ENCODE results near the gene CAMSAP1. TPM values are rescaled to one million over a fixed set of nuclear protein-coding genes. Genes with fewer than 3 reads are reported as not detected.

Gene CAMSAP1
- total and polyA plus RNA-seq, 9 of the 15 experiments (the other 6 are each of a cell fraction or from before 2014, with no cell fraction given), result 1.5 to 28.8 (median 14.3) TPM

DNA sequence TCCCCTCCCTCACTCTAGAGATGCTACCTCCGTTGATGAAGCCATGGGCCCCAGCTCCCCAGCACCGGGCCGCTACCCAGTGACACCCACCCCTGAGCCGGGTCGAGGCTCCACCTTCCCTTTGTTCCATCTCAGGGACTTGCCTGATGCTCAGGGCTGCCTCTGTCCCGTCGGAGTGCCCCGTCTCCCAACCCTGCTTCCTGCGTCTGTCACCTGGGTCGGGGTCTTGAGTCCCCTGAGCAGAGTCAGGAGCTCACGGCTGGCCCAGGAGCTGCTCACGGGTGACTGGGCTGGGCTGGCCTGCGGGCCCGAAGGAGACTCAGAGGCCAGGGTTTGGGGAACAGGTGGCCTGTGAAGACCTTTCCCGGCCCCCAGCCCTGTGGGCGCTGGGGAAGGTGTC is 120.0 kb downstream of the CAMSAP1 start (continued):
- TF ChIP-seq EP300 (IDR thresholded peaks at IDR 0.05; ENCODE audit: low read length) (no peak), SNRNP70 (optimal IDR thresholded peaks at IDR 0.05; ENCODE audit: low read depth, low read length) (no peak)
- TF ChIP-seq, protein P1, sequence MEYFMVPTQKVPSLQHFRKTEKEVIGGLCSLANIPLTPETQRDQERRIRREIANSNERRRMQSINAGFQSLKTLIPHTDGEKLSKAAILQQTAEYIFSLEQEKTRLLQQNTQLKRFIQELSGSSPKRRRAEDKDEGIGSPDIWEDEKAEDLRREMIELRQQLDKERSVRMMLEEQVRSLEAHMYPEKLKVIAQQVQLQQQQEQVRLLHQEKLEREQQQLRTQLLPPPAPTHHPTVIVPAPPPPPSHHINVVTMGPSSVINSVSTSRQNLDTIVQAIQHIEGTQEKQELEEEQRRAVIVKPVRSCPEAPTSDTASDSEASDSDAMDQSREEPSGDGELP (CRISPR knock-in tag; IDR thresholded peaks at IDR 0.05; ENCODE audit: borderline replicate concordance), result no peak

DNA sequence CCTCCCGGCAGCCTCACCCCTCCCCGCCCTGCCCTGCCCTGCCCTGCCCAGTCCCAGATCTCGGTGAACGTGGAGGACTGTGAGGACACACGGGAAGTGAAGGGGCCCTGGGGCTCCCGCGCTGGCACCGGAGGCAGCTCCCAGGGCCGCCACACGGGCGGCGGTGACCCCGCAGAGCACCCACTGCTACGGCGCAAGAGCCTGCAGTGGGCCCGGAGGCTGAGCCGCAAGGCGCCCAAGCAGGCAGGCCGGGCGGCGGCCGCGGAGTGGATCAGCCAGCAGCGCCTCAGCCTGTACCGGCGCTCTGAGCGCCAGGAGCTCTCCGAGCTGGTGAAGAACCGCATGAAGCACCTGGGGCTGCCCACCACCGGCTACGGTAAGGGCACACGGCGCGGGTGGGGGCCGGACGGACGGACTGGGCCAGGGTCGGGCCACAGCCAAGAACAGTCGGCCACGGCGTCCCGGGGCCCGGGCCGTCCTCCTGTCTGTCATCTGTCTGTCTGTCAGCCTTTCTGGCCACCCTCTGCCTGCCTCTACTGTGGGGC is 121.1 kb downstream of the CAMSAP1 start:
- DNase-seq (ENCODE audit: extremely low read depth in 1 of 4, low spot score in 3 of 4) (no peak), FAIRE-seq (no peak), ATAC-seq (no peak)
- Histone ChIP-seq H3K9me3 (replicated peaks; ENCODE audit: control insufficient read depth, insufficient read depth, low read depth, low read length) (no peaks in the 10 kb centered on the region), H3K27ac (ENCODE audit: extremely low read depth, low read depth, low read length) (no peak overlapping the region), H2AFZ (ENCODE audit: low read depth, low read length) (no peak overlapping the region), H3K4me3 (no peak overlapping the region), H3K27me3 (ENCODE audit: control insufficient read depth in 2 of 2, insufficient read depth in 2 of 2, low read length in 2 of 2) (peaks cover 63 to 95% of the 10 kb centered on the region in 2 experiments), H3K9me1 (ENCODE audit: control insufficient read depth, insufficient read depth, low read length) (no peaks in the 10 kb centered on the region), H3K36me3 (ENCODE audit: control insufficient read depth, insufficient read depth, low read length) (no peaks in the 10 kb centered on the region), H3K79me2 (ENCODE audit: control insufficient read depth, insufficient read depth, low read length) (no peaks in the 10 kb centered on the region), H4K20me1 (replicated peaks; ENCODE audit: control insufficient read depth, insufficient read depth, low read length) (peaks cover 19% of the 10 kb centered on the region), H3K4me2 (ENCODE audit: insufficient read depth, low read length) (no peak overlapping the region), H3K9ac (ENCODE audit: insufficient read depth in 1 of 2, low read depth in 2 of 2, low read length in 2 of 2) (no peak overlapping the region), H3K4me1 (replicated peaks in 1 of 2; ENCODE audit: control insufficient read depth in 2 of 2, insufficient read depth in 2 of 2, low read length in 2 of 2) (peaks cover 0 to 53% of the 10 kb centered on the region in 2 experiments; a peak in 2 of 5 replicates)
- BruUV-seq (replicated peaks), result no TSS peak
- ChIA-PET POLR2A (interaction anchor here (0.6 kb wide), 2 partner anchors 191 to 1115 kb away, joined by 3 read pairs; no protein-coding TSS in a partner anchor), CTCF (ENCODE audit: low intra/inter-chr PET ratio) (no interaction called here)
- in situ Hi-C loops (cut with MboI) (no loop called here), intact Hi-C loops (cut with micrococcal nuclease) (no loop called here)
- TF ChIP-seq CC2D1A (IDR thresholded peaks at IDR 0.05), result no peak
- TF ChIP-seq, protein P2, sequence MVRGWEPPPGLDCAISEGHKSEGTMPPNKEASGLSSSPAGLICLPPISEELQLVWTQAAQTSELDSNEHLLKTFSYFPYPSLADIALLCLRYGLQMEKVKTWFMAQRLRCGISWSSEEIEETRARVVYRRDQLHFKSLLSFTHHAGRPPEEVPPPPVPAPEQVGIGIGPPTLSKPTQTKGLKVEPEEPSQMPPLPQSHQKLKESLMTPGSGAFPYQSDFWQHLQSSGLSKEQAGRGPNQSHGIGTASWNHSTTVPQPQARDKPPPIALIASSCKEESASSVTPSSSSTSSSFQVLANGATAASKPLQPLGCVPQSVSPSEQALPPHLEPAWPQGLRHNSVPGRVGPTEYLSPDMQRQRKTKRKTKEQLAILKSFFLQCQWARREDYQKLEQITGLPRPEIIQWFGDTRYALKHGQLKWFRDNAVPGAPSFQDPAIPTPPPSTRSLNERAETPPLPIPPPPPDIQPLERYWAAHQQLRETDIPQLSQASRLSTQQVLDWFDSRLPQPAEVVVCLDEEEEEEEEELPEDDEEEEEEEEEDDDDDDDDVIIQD (CRISPR knock-in tag; IDR thresholded peaks at IDR 0.05), result no peak
- TF ChIP-seq POLR2G (IDR thresholded peaks at IDR 0.05; ENCODE audit: low read depth, low read length), result 0 out of 2 replicates have a peak, but pooled peaks have one; percentile 4
- 6% methylated on average over 31 of the region's 44 CpGs for WGBS (ENCODE audit: insufficient coverage, low coverage, missing lambda C conversion rate)
